Skeletal muscle cell (primary cell): ENCODE measurements around the gene TMCO4.
A peak's percentile ranks its signal among the peaks of the same experiment; 100 is the strongest.
"Not testable (repeated sequence)": the region's sequence is repeated elsewhere in the genome, so short reads cannot be mapped to it uniquely, and the experiment has no call there.

Experiments
- DNase-seq: peaks from one replicate; pipeline ENCODE4 v3.0.0-alpha.2; 2010; ENCODE audit warnings: low read depth
- H3K4me3 ChIP-seq: 2 replicates; pipeline ENCODE4 v1.5.1; 2011; ENCODE audit warnings: low read depth, mild to moderate bottlenecking, control low read depth, low read length, moderate library complexity

Gene TMCO4

GRCh38 chr1:19799230-19800075 lies at the start of gene TMCO4:
TMCO4 (minus strand) TSS chr1:19799916; CDS start chr1:19780758, 19,158 bp downstream.
- peak within 1 kb of the TSS; percentile 57 for H3K4me3 ChIP-seq
- DNase-seq, result no peak

- not testable (repeated sequence) for DNase-seq, H3K4me3 ChIP-seq
These were observed 49.6 kb upstream of the TMCO4 start for GRCh38 chr1:19849307-19849706.

- not testable (repeated sequence) for H3K4me3 ChIP-seq, DNase-seq
These were observed 47.6 kb upstream of the TMCO4 start for GRCh38 chr1:19847334-19847733.

- DNase-seq, result no peak
- no peak overlapping the region for H3K4me3 ChIP-seq
These were observed 46.6 kb upstream of the TMCO4 start for GRCh38 chr1:19846338-19846737.

GRCh38 chr1:19845555-19845954 lies 45.8 kb upstream of the TMCO4 start:
- DNase-seq, result no peak
- no peak overlapping the region for H3K4me3 ChIP-seq

- DNase-seq, result no peak
- no peak overlapping the region for H3K4me3 ChIP-seq
These were observed 45.2 kb upstream of the TMCO4 start for GRCh38 chr1:19844731-19845495.

- no peak overlapping the region for H3K4me3 ChIP-seq
- DNase-seq, result no peak
These were observed 40.5 kb upstream of the TMCO4 start for GRCh38 chr1:19840228-19840627.

GRCh38 chr1:19837866-19838265 lies 38.1 kb upstream of the TMCO4 start:
- no peak overlapping the region for H3K4me3 ChIP-seq
- DNase-seq, result no peak

GRCh38 chr1:19835578-19835977 lies 35.9 kb upstream of the TMCO4 start:
- no peak for DNase-seq
- no peak overlapping the region for H3K4me3 ChIP-seq

- DNase-seq, result no peak
- H3K4me3 ChIP-seq, result no peak overlapping the region
These were observed 31.7 kb upstream of the TMCO4 start for GRCh38 chr1:19831441-19831840.

GRCh38 chr1:19828546-19828945 lies 28.8 kb upstream of the TMCO4 start:
- no peak for DNase-seq
- H3K4me3 ChIP-seq, result no peak overlapping the region

GRCh38 chr1:19825298-19825697 lies 25.6 kb upstream of the TMCO4 start:
- no peak overlapping the region for H3K4me3 ChIP-seq
- no peak for DNase-seq

GRCh38 chr1:19824541-19824940 lies 24.8 kb upstream of the TMCO4 start:
- H3K4me3 ChIP-seq, result no peak overlapping the region
- no peak for DNase-seq

GRCh38 chr1:19824036-19824435 lies 24.3 kb upstream of the TMCO4 start:
- no peak overlapping the region for H3K4me3 ChIP-seq
- no peak for DNase-seq

- no peak overlapping the region for H3K4me3 ChIP-seq
- no peak for DNase-seq
These were observed 20.0 kb upstream of the TMCO4 start for GRCh38 chr1:19819701-19820100.

- DNase-seq, result no peak
- H3K4me3 ChIP-seq, result no peak overlapping the region
These were observed 18.6 kb upstream of the TMCO4 start for GRCh38 chr1:19818324-19818723.

- H3K4me3 ChIP-seq, result no peak overlapping the region
- no peak for DNase-seq
These were observed 17.4 kb upstream of the TMCO4 start for GRCh38 chr1:19817160-19817559.

GRCh38 chr1:19816737-19817086 lies 17.0 kb upstream of the TMCO4 start:
- H3K4me3 ChIP-seq, DNase-seq: not testable (repeated sequence)

GRCh38 chr1:19815801-19816736 lies 16.4 kb upstream of the TMCO4 start:
- DNase-seq, result no peak
- no peak overlapping the region for H3K4me3 ChIP-seq
